Raji (cell line): Measurements from ENCODE around the gene SRSF5.

Experiments
- POLR2A ChIP-seq: IDR thresholded peaks from 2 replicates; pipeline ENCODE4 v1.6.1; 2011; ENCODE audit warnings: low read depth, low read length, control low read depth; ENCODE audit not compliant: insufficient read depth

The SRSF5 gene

DNA sequence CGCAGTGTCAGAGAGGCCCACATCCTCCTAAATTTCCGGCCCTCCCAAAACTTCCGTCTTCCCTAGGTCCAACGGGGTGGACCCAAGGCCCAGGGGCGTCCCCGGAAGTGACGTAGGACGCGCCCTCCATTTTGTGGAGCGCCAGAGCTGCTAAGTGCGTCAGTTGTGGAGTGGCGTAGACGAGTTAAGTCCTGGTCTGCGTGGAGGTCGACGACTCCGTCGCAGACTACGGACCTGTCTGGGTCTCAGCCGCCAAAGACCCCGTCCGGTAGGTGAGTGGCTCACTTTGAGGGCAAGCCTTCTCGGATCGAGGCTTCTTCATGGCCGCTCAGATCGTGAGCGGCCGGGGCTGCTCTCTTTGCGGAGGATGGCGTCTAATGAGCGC, at the start of gene SRSF5:
TSS of gene SRSF5 (plus strand) at position 159 of the 385 bp plus-strand sequence. CDS start 1,015 bp downstream, outside the sequence.
- TF ChIP-seq POLR2A, result peak; percentile 99

DNA sequence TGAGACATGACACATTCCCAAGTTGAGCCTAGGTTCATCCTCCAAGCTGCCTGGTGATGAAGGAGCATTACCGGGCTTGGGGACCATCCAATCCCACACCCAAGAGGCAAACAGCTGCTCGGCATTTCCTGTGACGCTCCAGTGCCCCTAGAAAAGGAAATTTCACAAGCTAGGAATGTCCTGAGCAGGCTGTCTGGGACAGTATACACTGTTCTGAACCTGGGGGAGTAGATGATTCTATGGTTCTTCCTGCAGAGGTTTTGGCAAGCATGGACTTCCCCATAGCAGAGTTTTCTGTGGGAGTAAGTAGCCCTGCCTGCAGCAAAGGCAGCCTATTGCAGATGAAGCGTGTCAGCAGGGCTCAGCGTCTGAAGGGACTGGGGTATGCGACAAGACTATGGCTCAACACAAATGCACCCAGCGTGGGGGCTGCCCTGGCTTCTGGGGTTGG, 47.4 kb upstream of the SRSF5 start:
- TF ChIP-seq POLR2A, result no peak

DNA sequence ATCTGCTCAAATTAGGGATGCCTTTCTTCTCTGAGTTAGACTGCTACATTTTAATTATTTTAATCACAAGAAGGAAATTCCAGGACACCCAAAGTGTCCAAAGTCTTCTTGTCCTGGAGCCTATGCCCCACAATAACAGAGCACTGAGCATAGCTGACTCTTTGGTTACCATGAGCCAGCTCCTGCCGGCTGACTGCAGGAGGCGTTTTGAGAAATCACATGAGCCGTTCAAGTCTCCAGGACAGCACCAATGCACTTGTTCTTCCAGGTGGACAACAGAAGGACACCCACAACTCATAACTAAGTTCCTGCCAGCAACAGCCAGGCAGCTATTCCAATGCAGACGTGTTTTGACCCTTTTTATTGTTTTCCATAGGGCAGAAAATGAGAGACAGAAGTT, 46.0 kb upstream of the SRSF5 start:
- TF ChIP-seq POLR2A, result no peak

- no peak for TF ChIP-seq POLR2A
These were observed 40.0 kb upstream of the SRSF5 start for GRCh38 chr14:69726761-69727511.

GRCh38 chr14:69727860-69728259, 39.1 kb upstream of the SRSF5 start:
- TF ChIP-seq POLR2A, result no peak

DNA sequence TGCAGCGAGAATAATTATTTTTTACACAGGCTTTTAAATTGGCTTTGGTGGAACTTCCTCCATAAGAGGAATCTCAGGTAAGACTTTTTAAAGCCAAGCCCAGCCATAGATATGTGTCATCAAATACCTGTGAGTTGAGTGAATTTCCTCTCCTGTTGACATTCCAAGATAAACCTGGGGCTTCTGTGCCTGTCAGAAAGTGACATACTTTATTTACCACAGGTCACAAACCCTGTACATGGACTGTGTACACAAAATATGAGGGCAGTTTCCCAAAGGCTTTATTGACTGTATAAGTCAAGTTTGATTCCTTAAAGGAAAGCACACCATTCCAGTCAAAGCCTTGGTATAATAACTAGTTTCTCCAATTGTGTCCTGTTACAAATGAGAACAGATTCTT, 25.9 kb upstream of the SRSF5 start:
- TF ChIP-seq POLR2A, result no peak

GRCh38 chr14:69749956-69750355, 17.0 kb upstream of the SRSF5 start:
- TF ChIP-seq POLR2A, result no peak

DNA sequence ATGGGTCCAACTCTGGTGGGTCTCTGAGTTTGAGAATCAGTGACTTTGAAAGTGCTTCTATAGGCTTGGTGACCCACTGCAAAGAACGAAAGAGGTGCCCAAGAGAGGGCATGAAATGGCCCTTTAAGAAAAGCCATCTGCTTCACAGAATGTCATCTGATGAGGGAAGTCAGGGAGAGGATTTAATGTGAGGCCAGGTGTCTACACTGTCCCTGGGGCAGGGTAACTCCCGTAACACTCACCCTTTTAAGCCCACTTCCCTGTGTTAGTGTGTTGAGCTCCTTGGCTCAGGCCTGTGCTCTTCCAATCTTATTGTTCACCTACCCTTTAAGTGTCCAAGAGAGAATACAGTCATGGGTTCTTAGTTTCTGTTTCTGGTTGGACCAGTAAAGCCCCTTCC, 16.4 kb upstream of the SRSF5 start:
- no peak for TF ChIP-seq POLR2A

GRCh38 chr14:69752773-69753172, 14.2 kb upstream of the SRSF5 start:
- no peak for TF ChIP-seq POLR2A

DNA sequence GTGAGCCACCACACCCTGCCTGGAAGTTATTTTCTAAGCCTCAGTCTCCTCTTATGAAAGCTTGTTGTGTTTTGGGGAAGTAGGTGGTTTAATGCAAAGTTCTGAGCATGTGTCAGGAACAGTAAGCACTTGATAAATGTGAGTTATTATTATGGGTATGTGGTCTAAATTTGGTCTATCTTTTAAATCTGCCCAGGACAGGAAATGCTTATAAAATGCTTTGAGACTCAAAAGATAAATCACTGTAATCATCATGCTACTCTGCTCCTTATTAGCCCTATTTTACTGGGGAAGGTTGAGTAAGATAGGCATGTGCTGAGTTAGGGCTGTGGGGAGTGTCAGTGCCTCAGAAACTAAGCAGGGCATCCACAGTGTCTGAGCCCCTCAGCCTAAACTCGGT, 13.1 kb upstream of the SRSF5 start:
- TF ChIP-seq POLR2A, result no peak

GRCh38 chr14:69754487-69754886, 12.5 kb upstream of the SRSF5 start:
- no peak for TF ChIP-seq POLR2A

DNA sequence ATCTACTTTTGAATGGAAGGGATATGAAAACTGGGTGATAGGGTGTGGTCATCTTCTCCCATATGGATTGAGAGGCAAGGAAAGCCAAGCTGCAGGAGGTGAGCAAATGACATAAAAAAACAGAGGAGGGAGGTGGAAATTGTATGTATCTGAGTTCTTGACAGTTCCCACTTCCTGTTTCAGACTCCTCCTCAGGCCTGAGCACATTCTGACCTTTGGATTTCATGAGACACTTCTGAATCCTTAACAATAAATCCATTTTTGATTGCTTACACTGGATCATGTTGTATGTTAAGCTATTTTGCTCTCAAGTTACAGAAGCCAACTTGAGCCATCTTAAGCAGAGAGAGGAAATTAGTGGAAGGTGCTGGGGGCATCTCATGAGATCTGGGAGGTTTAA, 11.6 kb upstream of the SRSF5 start:
- TF ChIP-seq POLR2A, result no peak

- no peak for TF ChIP-seq POLR2A
These were observed 11.2 kb upstream of the SRSF5 start for GRCh38 chr14:69755784-69756183.

DNA sequence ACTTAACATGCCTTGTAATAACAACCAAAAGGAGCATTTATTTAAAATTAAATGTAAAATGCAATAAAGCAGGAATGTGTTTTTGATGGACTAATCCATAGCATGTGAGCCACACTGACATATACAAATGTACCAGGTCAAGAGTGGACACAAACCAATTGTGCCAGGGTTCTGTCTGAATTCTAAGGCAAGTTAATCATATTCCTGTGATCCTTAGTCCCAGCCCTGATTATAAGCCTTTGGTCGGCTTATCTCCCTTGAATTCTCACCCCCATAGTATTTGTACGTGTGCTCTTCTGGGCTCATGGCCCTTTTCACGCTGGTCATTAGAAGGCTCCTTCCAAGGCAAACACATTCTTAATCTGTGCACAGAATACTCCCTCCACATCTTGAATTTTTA, 10.6 kb upstream of the SRSF5 start:
- no peak for TF ChIP-seq POLR2A

- no peak for TF ChIP-seq POLR2A
These were observed 6.1 kb upstream of the SRSF5 start for GRCh38 chr14:69760810-69761209.

DNA sequence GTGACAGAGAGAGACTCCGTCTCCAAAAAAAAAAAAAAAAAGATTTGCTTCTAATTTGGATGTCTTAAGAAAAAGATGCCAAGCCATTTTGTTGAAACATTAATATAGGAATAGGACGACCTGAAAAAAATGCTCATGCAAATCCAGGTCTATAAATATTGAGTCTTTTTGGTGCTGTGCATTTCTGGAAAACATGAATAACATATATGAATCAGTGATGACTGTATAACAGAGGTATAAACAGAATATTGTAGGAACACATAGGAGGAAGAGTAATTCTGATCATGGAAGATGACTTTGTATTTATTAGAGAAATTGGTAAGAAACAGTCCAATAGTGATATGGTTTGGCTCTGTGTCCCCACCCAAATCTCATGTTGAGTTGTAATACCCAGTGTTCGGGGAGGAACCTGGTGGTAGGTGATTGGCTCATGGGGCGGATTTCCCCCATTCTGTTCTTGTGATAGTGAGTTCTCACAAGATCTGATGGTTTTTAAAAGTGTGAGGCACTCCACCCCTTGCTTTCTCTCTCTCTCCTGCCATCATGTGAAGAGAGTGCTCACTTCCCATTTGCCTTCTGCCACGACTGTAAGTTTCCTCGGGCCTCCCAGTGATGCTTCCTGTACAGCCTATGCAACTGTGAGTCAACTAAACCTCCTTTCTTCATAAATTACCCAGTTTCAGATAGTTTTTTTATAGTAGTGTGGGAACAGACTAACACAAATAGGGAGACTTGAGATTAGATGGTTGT, 3.0 kb upstream of the SRSF5 start:
- no peak for TF ChIP-seq POLR2A
